WTC11 (cell line): Measurements from ENCODE around the gene NPW. TPM values are rescaled to one million over a fixed set of nuclear protein-coding genes. Genes with fewer than 3 reads are reported as not detected.

ENCODE experiments used
- CTCF ChIP-seq: fragments of 200-600 bp; IDR thresholded peaks from 2 replicates; pipeline ENCODE4 v1.8.0; 2022; ENCODE audit warnings: antibody characterized with exemption
- ELF4 ChIP-seq: sonication (generic); formaldehyde crosslinking; IDR thresholded peaks from 2 replicates; pipeline ENCODE4 v1.8.1; 2022; ENCODE audit warnings: low read depth, mild to moderate bottlenecking, moderate library complexity, missing genetic modification reagents
- EMX1 ChIP-seq: fragments of 250-450 bp; sonication (Bioruptor Pico); IDR thresholded peaks from 2 replicates; pipeline ENCODE4 v1.8.0; 2021; ENCODE audit warnings: mild to moderate bottlenecking
- ERG ChIP-seq: fragments of 250-450 bp; sonication (Bioruptor Pico); IDR thresholded peaks from 2 replicates; pipeline ENCODE4 v1.8.0; 2021; ENCODE audit warnings: mild to moderate bottlenecking
- ESRRA ChIP-seq: sonication (generic); formaldehyde crosslinking; IDR thresholded peaks from 2 replicates; pipeline ENCODE4 v1.8.1; 2022; ENCODE audit warnings: mild to moderate bottlenecking, missing genetic modification reagents, borderline replicate concordance
- FOXP1 ChIP-seq: sonication (generic); formaldehyde crosslinking; IDR thresholded peaks from 2 replicates; pipeline ENCODE4 v1.8.0; 2022; ENCODE audit warnings: missing genetic modification reagents, mild to moderate bottlenecking, moderate library complexity, borderline replicate concordance
- GRHL2 ChIP-seq: fragments of 250-450 bp; sonication (Bioruptor Pico); IDR thresholded peaks from 2 replicates; pipeline ENCODE4 v1.8.0; 2022; ENCODE audit warnings: mild to moderate bottlenecking, moderate library complexity; ENCODE audit not compliant: insufficient replicate concordance, severe bottlenecking
- IRF2 ChIP-seq: sonication (generic); formaldehyde crosslinking; IDR thresholded peaks from 2 replicates; pipeline ENCODE4 v1.8.0; 2022; ENCODE audit warnings: low read depth, missing genetic modification reagents, borderline replicate concordance
- KAT7 ChIP-seq: sonication (generic); formaldehyde crosslinking; IDR thresholded peaks from 2 replicates; pipeline ENCODE4 v1.8.1; 2023; ENCODE audit warnings: missing genetic modification reagents, mild to moderate bottlenecking, borderline replicate concordance
- MXD4 ChIP-seq: fragments of 250-450 bp; sonication (Bioruptor Pico); IDR thresholded peaks from 2 replicates; pipeline ENCODE4 v1.8.0; 2021; ENCODE audit warnings: mild to moderate bottlenecking, moderate library complexity, borderline replicate concordance
- NFE2L1 ChIP-seq: sonication (generic); formaldehyde crosslinking; IDR thresholded peaks from 2 replicates; pipeline ENCODE4 v1.8.1; 2023; ENCODE audit warnings: missing genetic modification reagents
- NR2C2 ChIP-seq: sonication (generic); formaldehyde crosslinking; IDR thresholded peaks from 2 replicates; pipeline ENCODE4 v1.8.0; 2022; ENCODE audit warnings: mild to moderate bottlenecking, missing genetic modification reagents
- RORB ChIP-seq: fragments of 250-450 bp; sonication (Bioruptor Pico); IDR thresholded peaks from 2 replicates; pipeline ENCODE4 v1.9.0; 2021; ENCODE audit warnings: mild to moderate bottlenecking
- SMAD4 ChIP-seq: sonication (generic); formaldehyde crosslinking; IDR thresholded peaks from 2 replicates; pipeline ENCODE4 v1.8.0; 2022; ENCODE audit warnings: mild to moderate bottlenecking, missing genetic modification reagents
- SP1 ChIP-seq: sonication (generic); formaldehyde crosslinking; conservative IDR thresholded peaks from 2 replicates; pipeline ENCODE4 v1.8.1; 2022; ENCODE audit warnings: missing genetic modification reagents
- TCF7 ChIP-seq: sonication (generic); formaldehyde crosslinking; IDR thresholded peaks from 2 replicates; pipeline ENCODE4 v1.8.0; 2022; ENCODE audit warnings: mild to moderate bottlenecking, low read depth, missing genetic modification reagents, moderate library complexity
- USF2 ChIP-seq: sonication (generic); formaldehyde crosslinking; IDR thresholded peaks from 2 replicates; pipeline ENCODE4 v1.8.1; 2023; ENCODE audit warnings: mild to moderate bottlenecking, missing genetic modification reagents, moderate library complexity
- ZNF232 ChIP-seq: sonication (generic); formaldehyde crosslinking; IDR thresholded peaks from 2 replicates; pipeline ENCODE4 v1.8.0; 2022; ENCODE audit warnings: mild to moderate bottlenecking, missing genetic modification reagents
- ZNF416 ChIP-seq: fragments of 250-450 bp; sonication (Bioruptor Pico); IDR thresholded peaks from 2 replicates; pipeline ENCODE4 v1.9.0; 2021; ENCODE audit warnings: mild to moderate bottlenecking, inconsistent platforms
- ZSCAN18 ChIP-seq: fragments of 250-450 bp; sonication (Bioruptor Pico); IDR thresholded peaks from 2 replicates; pipeline ENCODE4 v2.1.2; 2022; ENCODE audit warnings: mild to moderate bottlenecking, moderate library complexity
- total RNA-seq: library from RNA; stranded (reverse); gene quantifications from 3 replicates; pipeline ENCODE4 v1.2.3, GENCODE V29; 2021
- TF ChIP-seq, protein P1 (sequence below): sonication (generic); formaldehyde crosslinking; IDR thresholded peaks from 2 replicates; pipeline ENCODE4 v1.8.1; 2022; ENCODE audit warnings: missing genetic modification reagents, borderline replicate concordance
- TF ChIP-seq, protein P2 (sequence below): sonication (generic); formaldehyde crosslinking; IDR thresholded peaks from 2 replicates; pipeline ENCODE4 v1.8.0; 2023; ENCODE audit warnings: mild to moderate bottlenecking, missing genetic modification reagents
- TF ChIP-seq, protein P3 (sequence below): sonication (generic); formaldehyde crosslinking; IDR thresholded peaks from 2 replicates; pipeline ENCODE4 v1.8.1; 2022; ENCODE audit warnings: mild to moderate bottlenecking, missing genetic modification reagents, moderate library complexity, borderline replicate concordance

Gene NPW
- total RNA-seq, 1 experiment from 2014 or later, result 15.2 TPM

GRCh38 chr16:1980030-1980769, 39.4 kb upstream of the NPW start (continued):
- TF ChIP-seq MXD4 (CRISPR knock-in tag), result no peak
- peak; percentile 90 for TF ChIP-seq FOXP1 (CRISPR knock-in tag)
- TF ChIP-seq CTCF, result no peak
- TF ChIP-seq ZSCAN18 (CRISPR knock-in tag), result no peak
- no peak for TF ChIP-seq ERG (CRISPR knock-in tag)
- no peak for TF ChIP-seq USF2 (CRISPR knock-in tag)
- TF ChIP-seq ZNF416, result 0 out of 2 replicates have a peak, but pooled peaks have one; percentile 19
- TF ChIP-seq TCF7 (CRISPR knock-in tag), result no peak
- TF ChIP-seq ZNF232 (CRISPR knock-in tag), result no peak
- TF ChIP-seq IRF2 (CRISPR knock-in tag), result no peak; the same call in 1 of the 2 replicates
- no peak for TF ChIP-seq KAT7 (CRISPR knock-in tag)
- no peak for TF ChIP-seq GRHL2 (CRISPR knock-in tag)
- TF ChIP-seq ESRRA, result no peak
- no peak for TF ChIP-seq NR2C2 (CRISPR knock-in tag)
- TF ChIP-seq SP1 (CRISPR knock-in tag), result 0 out of 2 replicates have a peak, but pooled peaks have one; percentile 4
- no peak for TF ChIP-seq RORB
- TF ChIP-seq, protein P1, sequence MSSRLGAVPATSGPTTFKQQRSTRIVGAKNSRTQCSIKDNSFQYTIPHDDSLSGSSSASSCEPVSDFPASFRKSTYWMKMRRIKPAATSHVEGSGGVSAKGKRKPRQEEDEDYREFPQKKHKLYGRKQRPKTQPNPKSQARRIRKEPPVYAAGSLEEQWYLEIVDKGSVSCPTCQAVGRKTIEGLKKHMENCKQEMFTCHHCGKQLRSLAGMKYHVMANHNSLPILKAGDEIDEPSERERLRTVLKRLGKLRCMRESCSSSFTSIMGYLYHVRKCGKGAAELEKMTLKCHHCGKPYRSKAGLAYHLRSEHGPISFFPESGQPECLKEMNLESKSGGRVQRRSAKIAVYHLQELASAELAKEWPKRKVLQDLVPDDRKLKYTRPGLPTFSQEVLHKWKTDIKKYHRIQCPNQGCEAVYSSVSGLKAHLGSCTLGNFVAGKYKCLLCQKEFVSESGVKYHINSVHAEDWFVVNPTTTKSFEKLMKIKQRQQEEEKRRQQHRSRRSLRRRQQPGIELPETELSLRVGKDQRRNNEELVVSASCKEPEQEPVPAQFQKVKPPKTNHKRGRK (CRISPR knock-in tag), result no peak
- TF ChIP-seq ELF4 (CRISPR knock-in tag), result no peak
- TF ChIP-seq, protein P2, sequence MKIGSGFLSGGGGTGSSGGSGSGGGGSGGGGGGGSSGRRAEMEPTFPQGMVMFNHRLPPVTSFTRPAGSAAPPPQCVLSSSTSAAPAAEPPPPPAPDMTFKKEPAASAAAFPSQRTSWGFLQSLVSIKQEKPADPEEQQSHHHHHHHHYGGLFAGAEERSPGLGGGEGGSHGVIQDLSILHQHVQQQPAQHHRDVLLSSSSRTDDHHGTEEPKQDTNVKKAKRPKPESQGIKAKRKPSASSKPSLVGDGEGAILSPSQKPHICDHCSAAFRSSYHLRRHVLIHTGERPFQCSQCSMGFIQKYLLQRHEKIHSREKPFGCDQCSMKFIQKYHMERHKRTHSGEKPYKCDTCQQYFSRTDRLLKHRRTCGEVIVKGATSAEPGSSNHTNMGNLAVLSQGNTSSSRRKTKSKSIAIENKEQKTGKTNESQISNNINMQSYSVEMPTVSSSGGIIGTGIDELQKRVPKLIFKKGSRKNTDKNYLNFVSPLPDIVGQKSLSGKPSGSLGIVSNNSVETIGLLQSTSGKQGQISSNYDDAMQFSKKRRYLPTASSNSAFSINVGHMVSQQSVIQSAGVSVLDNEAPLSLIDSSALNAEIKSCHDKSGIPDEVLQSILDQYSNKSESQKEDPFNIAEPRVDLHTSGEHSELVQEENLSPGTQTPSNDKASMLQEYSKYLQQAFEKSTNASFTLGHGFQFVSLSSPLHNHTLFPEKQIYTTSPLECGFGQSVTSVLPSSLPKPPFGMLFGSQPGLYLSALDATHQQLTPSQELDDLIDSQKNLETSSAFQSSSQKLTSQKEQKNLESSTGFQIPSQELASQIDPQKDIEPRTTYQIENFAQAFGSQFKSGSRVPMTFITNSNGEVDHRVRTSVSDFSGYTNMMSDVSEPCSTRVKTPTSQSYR (CRISPR knock-in tag), result 0 out of 2 replicates have a peak, but pooled peaks have one; percentile 38
- TF ChIP-seq, protein P3, sequence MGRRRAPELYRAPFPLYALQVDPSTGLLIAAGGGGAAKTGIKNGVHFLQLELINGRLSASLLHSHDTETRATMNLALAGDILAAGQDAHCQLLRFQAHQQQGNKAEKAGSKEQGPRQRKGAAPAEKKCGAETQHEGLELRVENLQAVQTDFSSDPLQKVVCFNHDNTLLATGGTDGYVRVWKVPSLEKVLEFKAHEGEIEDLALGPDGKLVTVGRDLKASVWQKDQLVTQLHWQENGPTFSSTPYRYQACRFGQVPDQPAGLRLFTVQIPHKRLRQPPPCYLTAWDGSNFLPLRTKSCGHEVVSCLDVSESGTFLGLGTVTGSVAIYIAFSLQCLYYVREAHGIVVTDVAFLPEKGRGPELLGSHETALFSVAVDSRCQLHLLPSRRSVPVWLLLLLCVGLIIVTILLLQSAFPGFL (CRISPR knock-in tag), result no peak
- TF ChIP-seq EMX1 (CRISPR knock-in tag), result 0 out of 2 replicates have a peak, but pooled peaks have one; percentile 28
- no peak for TF ChIP-seq SMAD4 (CRISPR knock-in tag)
- TF ChIP-seq NFE2L1, result no peak
